HepG2 (cell line): ENCODE data around the gene CCDC17. TPM values are rescaled to one million over a fixed set of nuclear protein-coding genes. Genes with fewer than 3 reads are reported as not detected.

Experiments used
- AHR ChIP-seq: IDR thresholded peaks from 2 replicates; pipeline ENCODE4 v1.6.1; 2018; ENCODE audit warnings: missing genetic modification reagents, missing compliant biosample characterization
- ATF4 ChIP-seq, 2 experiments: fragments of 450-650 bp in 1 of 2; sonication (generic) in 1 of 2; formaldehyde crosslinking; IDR thresholded peaks; 2 replicates each; pipeline versions ENCODE4 v1.5.0 to v1.8.0; 2020 to 2022; ENCODE audit warnings: mild to moderate bottlenecking in 1 of 2, missing genetic modification reagents in 1 of 2
- DR1 ChIP-seq: sonication (generic); formaldehyde crosslinking; IDR thresholded peaks from 2 replicates; pipeline ENCODE4 v1.8.0; 2021; ENCODE audit warnings: mild to moderate bottlenecking, missing genetic modification reagents, inconsistent platforms
- EHMT2 ChIP-seq: fragments of 200-600 bp; sonication (generic); IDR thresholded peaks from 2 replicates; pipeline ENCODE4 v1.7.0; 2017; ENCODE audit warnings: antibody characterized with exemption, low read depth, low read length, borderline replicate concordance
- HDAC2 ChIP-seq: sonication (generic); formaldehyde crosslinking; IDR thresholded peaks from 2 replicates; pipeline ENCODE4 v1.4.0; 2020; ENCODE audit warnings: missing genetic modification reagents
- HMG20A ChIP-seq: IDR thresholded peaks from 2 replicates; pipeline ENCODE4 v1.6.1; 2016; ENCODE audit warnings: borderline replicate concordance
- HOXA5 ChIP-seq: sonication (generic); formaldehyde crosslinking; IDR thresholded peaks from 2 replicates; pipeline ENCODE4 v1.4.0; 2020; ENCODE audit warnings: missing genetic modification reagents
- ISL2 ChIP-seq: sonication (generic); formaldehyde crosslinking; IDR thresholded peaks from 2 replicates; pipeline ENCODE4 v1.5.0; 2020; ENCODE audit warnings: missing genetic modification reagents
- MIER2 ChIP-seq: IDR thresholded peaks from 2 replicates; pipeline ENCODE4 v1.6.1; 2016; ENCODE audit warnings: missing biosample characterization, missing genetic modification reagents
- NR3C1 ChIP-seq: sonication (generic); formaldehyde crosslinking; IDR thresholded peaks from 2 replicates; pipeline ENCODE4 v1.4.0; 2020; ENCODE audit warnings: missing genetic modification reagents
- RARG ChIP-seq: sonication (generic); formaldehyde crosslinking; IDR thresholded peaks from 2 replicates; pipeline ENCODE4 v1.4.0; 2020; ENCODE audit warnings: low read depth, mild to moderate bottlenecking, missing genetic modification reagents
- RXRB ChIP-seq: IDR thresholded peaks from 2 replicates; pipeline ENCODE4 v1.6.1; 2016; ENCODE audit warnings: borderline replicate concordance, missing genetic modification reagents, missing compliant biosample characterization
- THRA ChIP-seq: sonication (generic); formaldehyde crosslinking; IDR thresholded peaks from 2 replicates; pipeline ENCODE4 v1.4.0; 2020; ENCODE audit warnings: missing genetic modification reagents, borderline replicate concordance
- ZBTB25 ChIP-seq: IDR thresholded peaks from 2 replicates; pipeline ENCODE4 v1.6.1; 2018; ENCODE audit warnings: missing genetic modification reagents
- ZC3H4 ChIP-seq: sonication (generic); formaldehyde crosslinking; IDR thresholded peaks from 2 replicates; pipeline ENCODE4 v1.4.0; 2020; ENCODE audit warnings: missing genetic modification reagents, borderline replicate concordance
- ZEB1 ChIP-seq: IDR thresholded peaks from 2 replicates; pipeline ENCODE4 v1.6.1; 2012; ENCODE audit warnings: mild to moderate bottlenecking, low read depth, inconsistent platforms; ENCODE audit not compliant: insufficient replicate concordance
- ZHX2 ChIP-seq, 2 experiments: sonication (generic) in 1 of 2; formaldehyde crosslinking in 1 of 2; IDR thresholded peaks; 2 replicates each; pipeline versions ENCODE4 v1.6.1 to v1.9.0; 2014 to 2022; ENCODE audit warnings: antibody characterized with exemption in 1 of 2, borderline replicate concordance in 1 of 2, inconsistent platforms in 1 of 2, low read depth in 1 of 2, missing genetic modification reagents in 1 of 2
- ZKSCAN5 ChIP-seq: sonication (generic); formaldehyde crosslinking; IDR thresholded peaks from 2 replicates; pipeline ENCODE4 v1.5.1; 2020; ENCODE audit warnings: mild to moderate bottlenecking, missing genetic modification reagents
- ZNF562 ChIP-seq: sonication (generic); formaldehyde crosslinking; IDR thresholded peaks from 2 replicates; pipeline ENCODE4 v1.8.0; 2022; ENCODE audit warnings: missing genetic modification reagents, borderline replicate concordance
- ZNF598 ChIP-seq: sonication (generic); formaldehyde crosslinking; IDR thresholded peaks from 2 replicates; pipeline ENCODE4 v1.5.1; 2020; ENCODE audit warnings: mild to moderate bottlenecking, missing genetic modification reagents, borderline replicate concordance
- ZNF614 ChIP-seq: IDR thresholded peaks from 2 replicates; pipeline ENCODE4 v1.6.1; 2018; ENCODE audit warnings: missing biosample characterization, missing genetic modification reagents, inconsistent platforms, borderline replicate concordance
- polyA plus RNA-seq, 8 experiments: library from polyadenylated mRNA; depleted of rRNA in 3 of 8; stranded (reverse) in 7 of 8; unstranded in 1 of 8; fragments of >200 nt; fragmentation: Illumina TruSeq in 4 of 8; extraction: Trizol in 4 of 8; gene quantifications; 2 replicates each; pipeline versions ENCODE4 v1.2.1 to v1.2.3, GENCODE V29; 2011 to 2016; ENCODE audit warnings: low read depth in 4 of 8, missing spikeins in 1 of 8, mixed read lengths in 1 of 8; ENCODE audit not compliant: insufficient read depth in 1 of 8
- total RNA-seq, 5 experiments: library from RNA; depleted of rRNA; stranded (reverse); fragments of >200 nt; fragmentation: Illumina TruSeq; extraction: Trizol; gene quantifications; 2 replicates each; pipeline ENCODE4 v1.2.3, GENCODE V29; 2016; ENCODE audit warnings: low read depth in 1 of 5

CCDC17 gene
- total and polyA plus RNA-seq, 2 of the 13 experiments (the other 11 are each of a cell fraction or from before 2014, with no cell fraction given): 1.5 to 3.3 TPM

GRCh38 chr1:45658171-45658570, 34.3 kb upstream of the CCDC17 start (continued):
- TF ChIP-seq ZHX2 (IDR thresholded peaks at IDR 0.05; ENCODE audit: low read depth): no peak
- no peak for TF ChIP-seq ZHX2 (CRISPR knock-in tag; IDR thresholded peaks at IDR 0.05; ENCODE audit: borderline replicate concordance)
- no peak for TF ChIP-seq ZNF562 (CRISPR knock-in tag)
- TF ChIP-seq AHR (CRISPR knock-in tag): no peak
- TF ChIP-seq HDAC2 (CRISPR knock-in tag): peak; percentile 78; the same call in 1 of the 2 replicates
- TF ChIP-seq RXRB (CRISPR knock-in tag): peak; percentile 80
- no peak for TF ChIP-seq NR3C1 (CRISPR knock-in tag)
- no peak for TF ChIP-seq ATF4 (CRISPR knock-in tag; IDR thresholded peaks at IDR 0.05)
- TF ChIP-seq THRA (CRISPR knock-in tag): peak; percentile 22; the same call in 1 of the 2 replicates
- peak; percentile 69; the same call in 1 of the 2 replicates for TF ChIP-seq HMG20A (CRISPR knock-in tag)
- no peak for TF ChIP-seq MIER2
- TF ChIP-seq ZBTB25 (CRISPR knock-in tag): no peak
- no peak for TF ChIP-seq ZNF598 (CRISPR knock-in tag)
- TF ChIP-seq ZNF614: peak; percentile 42; the same call in 1 of the 2 replicates
- TF ChIP-seq ZEB1: no peak
- no peak for TF ChIP-seq ZC3H4 (CRISPR knock-in tag)
- TF ChIP-seq EHMT2: no peak
- peak; percentile 80 for TF ChIP-seq ISL2 (CRISPR knock-in tag)
- TF ChIP-seq HOXA5 (CRISPR knock-in tag): no peak
- TF ChIP-seq DR1 (CRISPR knock-in tag): no peak
- TF ChIP-seq ZKSCAN5 (CRISPR knock-in tag): no peak
- TF ChIP-seq RARG (CRISPR knock-in tag): no peak
